NCI-H187 (cell line): ENCODE data around the gene SBDS.
A peak's percentile ranks its signal among the peaks of the same experiment; 100 is the strongest.
"Not testable (repeated sequence)": the region's sequence is repeated elsewhere in the genome, so short reads cannot be mapped to it uniquely, and the experiment has no call there.

Experiments
- DNase-seq, 2 experiments: peaks; one replicate each; lab custom pipeline; 2025; lab: John Stamatoyannopoulos, UW

SBDS gene

DNA sequence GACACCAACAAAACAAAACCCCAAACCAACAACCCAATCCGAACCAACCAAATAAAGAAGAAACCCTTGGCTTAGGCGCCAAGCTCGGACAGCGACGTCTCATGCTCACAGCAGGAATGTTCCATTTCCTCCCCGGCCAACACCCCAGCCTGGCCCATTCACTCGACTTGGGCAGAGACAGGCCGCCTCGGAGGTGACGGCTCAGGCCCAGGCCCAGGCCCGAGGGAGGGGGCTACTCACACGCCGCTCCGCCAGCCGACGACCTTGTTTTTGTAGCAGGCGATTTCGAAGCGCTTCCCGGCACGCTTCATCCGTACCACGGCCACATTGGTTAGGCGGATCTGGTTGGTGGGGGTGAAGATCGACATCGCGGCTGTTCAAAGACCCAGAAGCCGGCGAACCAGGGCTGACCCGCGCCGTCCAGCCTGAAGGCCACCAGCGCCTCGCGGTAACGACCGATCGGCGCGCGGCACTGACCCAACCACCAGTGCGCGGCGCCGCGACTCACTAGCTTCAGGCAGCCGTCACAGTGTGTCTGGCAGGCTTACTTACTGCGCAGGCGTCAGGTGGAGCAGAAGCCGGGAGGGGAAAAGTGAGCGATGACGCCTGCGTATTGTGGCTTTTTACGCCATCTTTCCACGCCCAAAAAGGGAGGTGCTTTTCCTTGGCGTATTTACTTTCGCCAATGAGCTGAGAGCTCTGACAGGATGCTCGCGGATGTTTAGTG is at the start of gene SBDS:
TSS of gene SBDS (minus strand) at position 537 of the 727 bp plus-strand sequence. CDS start at position 368, 169 bp downstream.
- DNase-seq, result peak; percentile 94 to 98

DNA sequence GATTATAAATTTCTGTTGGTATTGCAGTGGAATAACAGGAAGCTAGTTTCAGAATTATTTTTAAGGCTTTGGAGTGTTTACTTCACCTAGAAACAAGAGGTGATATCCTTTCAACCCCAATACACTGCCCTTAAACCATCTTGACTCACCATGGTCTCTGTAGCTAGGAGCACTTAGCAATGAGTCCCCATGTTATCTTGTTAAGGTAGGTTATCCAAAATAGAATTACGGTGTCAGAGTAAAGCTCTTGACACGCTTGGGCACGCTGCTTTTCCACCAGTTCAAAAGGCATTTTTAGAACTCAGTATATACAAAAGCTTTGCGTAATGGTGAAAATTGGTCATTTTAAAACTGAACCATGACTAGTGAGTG is 48.2 kb upstream of the SBDS start:
- not testable (repeated sequence) for DNase-seq

DNA sequence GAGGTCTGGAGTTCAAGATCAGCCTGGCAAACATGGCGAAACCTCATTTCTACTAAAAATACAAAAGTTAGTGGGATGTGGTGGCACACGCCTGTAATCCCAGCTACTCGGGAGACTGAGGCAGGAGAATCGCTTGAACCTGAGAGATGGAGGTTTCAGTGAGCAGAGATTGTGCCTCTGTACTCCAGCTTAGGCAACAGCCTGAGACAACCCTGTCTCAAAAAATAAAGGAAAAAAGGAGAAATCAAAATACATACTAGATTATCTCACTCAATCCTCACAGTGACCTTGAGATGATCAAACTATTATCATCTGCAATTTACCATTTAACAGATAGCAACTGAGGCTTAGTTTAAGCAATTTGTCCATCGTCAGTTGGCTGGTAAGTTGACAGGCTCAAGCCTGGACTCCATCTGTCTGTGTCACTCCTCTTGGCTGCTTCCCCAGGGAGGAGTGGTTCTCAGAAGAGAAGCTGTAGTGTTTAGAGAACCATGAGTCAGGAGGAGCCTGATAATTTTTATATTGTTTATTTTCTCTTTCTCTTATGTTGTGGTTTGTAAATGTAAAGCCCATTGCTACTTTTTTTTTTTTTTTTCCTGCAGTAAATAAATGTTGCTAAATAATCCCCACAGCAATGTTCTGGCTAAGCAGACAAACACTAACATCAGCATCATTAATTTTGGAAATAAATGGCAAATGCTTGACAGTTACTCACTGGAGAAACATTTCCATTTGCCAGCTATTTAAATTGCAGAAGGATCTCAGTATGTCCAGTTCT is 47.6 kb upstream of the SBDS start:
- not testable (repeated sequence) for DNase-seq

DNA sequence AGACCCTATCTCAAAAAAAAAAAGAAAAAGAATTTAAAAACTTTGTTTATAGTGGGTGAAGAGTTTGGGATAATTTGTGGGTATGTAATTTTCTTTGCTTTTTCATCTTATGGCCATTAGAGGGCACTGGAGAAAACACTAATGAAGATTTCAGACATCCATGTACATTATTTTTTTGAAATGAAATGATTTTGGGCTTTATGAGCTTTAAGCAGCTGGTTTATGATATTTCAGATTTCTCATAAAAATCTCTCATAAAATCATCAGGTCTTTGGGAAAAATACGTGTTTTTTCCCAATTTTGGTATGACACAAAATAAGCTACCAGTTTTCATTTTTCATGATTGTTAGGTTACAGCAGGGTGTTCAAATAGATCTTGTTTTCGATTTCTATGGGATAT is 45.4 kb upstream of the SBDS start:
- DNase-seq, result not testable (repeated sequence)

DNA sequence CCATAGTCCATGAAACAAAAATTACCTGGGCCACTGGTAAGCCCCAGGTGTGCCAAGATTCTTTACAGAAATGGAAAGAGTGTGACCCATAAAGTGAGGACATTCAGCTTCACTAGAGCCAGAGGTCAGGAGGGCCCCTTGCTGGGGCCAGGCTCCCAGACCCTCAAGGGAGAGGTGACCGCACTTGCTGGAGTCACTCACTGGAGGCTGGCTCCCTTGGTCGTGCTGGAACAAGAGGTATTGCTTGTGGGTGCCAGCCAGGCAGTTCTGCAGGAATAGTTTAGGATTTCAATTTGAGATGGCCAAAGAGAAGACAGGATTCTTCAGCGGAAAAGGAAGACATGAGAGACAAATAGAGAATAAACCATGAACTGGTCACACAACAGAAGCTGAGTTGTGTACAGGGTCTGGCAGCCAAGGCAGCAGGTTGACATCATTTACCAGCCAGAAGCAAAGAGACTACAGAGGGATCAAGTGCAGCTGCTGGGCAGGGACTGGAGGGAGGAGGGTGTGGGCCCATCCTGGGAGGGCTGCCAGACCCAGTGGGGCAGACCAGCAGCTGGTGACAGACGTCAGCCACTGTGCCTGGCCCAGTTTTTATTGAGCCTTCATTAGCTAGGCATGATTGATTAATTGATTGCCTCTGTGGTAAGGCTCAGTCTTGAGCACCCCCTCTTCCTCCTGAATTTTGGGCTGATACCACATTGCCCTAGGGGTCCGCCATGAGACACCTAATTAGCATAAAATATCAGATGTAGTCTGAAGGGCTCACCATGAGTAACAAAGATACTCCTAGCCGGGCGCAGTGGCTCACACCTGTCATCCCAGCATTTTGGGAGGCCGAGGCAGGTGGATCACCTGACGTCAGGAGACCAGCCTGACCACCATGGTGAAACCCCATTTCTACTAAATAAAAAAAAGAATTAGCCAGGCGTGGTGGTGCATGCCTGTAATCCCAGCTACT is 41.3 kb upstream of the SBDS start:
- not testable (repeated sequence) for DNase-seq

DNA sequence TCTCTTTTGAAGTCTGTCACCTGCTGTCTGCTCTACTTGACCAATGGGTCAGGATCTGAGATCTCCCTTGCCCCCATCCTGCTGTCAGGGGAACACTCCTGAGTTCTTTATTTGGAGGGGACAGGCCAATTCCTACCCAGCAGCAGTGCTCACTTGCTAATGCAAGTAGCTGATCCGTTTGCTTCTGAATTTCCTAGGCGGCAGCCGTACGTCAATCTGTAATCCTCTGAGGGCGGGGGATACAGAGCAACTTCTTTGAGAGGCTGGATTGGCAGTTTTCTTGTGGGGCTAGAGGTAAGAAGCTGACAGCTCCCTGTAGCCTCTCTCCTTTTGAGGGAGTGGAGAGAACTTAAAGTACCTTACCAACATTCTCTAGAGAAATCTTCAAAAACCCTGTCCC is 37.9 kb upstream of the SBDS start:
- no peak for DNase-seq

DNA sequence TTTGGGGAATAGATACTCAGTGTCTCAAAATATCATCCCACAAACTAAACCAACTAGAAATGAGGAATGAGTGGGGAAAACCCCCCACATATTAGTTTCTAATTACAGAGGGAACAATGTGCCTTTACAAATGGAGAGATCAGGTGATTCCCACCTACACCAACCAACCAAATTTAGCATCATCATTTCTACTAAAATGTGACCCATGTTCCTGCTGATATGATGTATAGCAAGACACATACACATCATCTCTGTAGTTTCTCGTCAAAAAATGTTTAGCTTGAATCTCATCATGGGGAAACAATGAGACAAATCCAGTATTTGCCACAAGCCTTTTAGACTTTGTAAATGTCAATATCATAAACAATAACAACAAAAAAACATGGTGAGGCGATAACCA is 36.3 kb upstream of the SBDS start:
- not testable (repeated sequence) for DNase-seq

DNA sequence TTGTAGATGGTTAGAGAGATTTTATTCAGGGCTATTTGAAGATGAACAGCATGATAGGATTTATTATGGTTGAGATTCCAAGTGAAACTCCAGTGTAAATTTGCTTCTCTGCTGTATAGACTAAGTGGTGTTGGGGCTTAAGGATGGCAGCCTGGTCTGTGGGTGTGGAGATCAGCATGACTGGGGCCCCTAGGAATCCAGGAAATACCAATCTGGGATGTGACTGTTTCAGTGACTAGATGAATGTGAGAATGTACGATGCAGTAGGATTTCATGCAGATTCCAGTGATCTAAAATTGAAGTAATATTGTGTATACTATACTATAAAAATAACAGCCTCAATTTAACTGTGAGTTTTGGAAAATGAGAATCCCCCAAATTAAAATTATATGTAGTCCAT is 30.1 kb upstream of the SBDS start:
- not testable (repeated sequence) for DNase-seq

DNA sequence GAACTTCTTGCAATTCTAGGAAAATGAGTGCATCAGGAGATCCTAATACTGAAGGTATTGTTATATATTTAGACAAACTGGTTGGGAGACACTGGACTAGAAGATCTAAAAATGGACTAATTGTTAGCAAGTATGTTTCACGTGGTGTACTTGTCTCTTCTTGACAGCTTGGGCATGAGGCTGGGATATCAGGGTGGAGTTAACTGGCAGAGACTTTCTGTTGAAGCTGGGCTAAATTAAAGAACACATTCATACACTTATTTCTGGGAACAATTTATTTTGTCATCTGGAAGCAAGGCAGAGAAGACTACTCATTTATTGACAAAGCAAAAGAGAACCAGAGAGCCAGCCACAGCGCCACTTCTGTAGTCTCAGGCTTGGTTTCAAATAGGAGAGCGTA is 27.1 kb upstream of the SBDS start:
- no peak for DNase-seq

DNA sequence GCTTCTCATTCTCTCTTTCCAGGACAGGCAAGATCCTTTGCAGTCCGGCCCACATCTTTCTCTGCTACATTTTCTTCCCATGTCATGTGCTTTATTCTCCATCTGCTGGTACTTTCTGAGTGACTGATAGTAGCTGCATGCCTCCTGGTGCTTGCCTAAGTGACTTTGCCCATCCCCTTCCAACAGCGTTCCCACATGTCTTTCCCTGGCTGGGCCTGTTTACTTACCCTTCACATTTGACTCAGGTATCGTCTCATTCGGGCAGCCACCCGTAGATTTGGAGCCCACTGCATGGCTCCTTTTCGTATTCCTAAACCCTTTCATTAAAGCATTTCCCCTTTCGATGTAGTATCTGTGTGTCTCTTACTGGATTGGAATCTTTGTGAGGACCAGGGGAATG is 25.9 kb upstream of the SBDS start:
- no peak for DNase-seq

DNA sequence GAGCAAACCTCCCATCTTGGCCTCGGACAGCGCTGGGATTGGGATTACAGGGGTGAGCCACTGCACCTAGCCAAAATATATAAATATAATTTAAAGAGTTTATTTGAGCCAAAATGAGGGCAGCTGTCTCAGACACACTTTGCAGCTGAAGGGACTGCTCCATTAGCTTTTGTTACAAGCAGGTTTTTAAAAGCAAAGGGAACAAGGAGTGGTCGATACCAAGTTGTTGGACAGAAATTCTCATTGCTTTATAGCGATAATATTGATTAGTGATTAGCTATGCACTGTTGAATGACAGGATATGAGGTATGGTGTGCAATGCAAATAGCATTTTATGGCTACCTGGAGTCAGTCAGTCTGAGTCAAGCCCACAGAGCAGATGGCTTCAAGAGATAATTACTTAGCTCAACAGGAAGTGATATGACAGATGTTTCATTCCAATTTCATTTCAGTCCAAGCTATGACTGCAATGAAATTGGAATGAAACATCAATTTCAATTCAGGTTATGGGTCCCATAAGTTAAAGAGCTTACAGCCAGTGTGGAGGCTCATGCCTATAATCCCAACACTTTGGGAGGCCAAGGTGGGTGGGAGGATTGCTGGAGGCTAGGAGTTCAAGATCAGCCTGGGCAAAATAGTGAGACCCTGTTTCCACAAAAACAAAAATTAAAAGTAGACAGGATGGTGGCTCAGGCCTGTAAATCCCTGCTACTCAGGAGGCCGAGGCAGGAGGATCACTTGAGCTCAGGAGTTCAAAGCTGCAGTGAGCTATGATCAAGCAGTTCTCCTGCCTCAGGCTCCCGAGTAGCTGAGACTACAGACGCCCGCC is 24.4 kb upstream of the SBDS start:
- no peak for DNase-seq

DNA sequence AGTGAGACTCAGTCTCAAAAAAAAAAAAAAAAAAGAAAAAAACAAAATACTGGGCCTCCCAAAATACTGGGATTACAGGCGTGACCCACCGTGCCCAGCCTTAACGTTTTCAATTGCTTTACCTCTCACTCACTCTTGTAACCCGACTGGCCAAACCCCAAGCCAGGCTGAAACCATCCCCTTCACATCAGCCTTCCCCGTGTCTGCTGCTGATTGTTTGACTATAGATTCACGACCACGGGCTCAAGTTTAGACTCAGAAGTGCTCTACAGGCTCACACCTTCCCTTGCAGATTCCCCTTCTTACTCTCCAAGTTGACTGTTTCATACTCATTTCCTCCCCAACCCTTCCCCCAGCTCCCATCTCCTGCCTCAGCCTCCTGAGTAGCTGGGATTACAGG is 23.6 kb upstream of the SBDS start:
- no peak for DNase-seq

DNA sequence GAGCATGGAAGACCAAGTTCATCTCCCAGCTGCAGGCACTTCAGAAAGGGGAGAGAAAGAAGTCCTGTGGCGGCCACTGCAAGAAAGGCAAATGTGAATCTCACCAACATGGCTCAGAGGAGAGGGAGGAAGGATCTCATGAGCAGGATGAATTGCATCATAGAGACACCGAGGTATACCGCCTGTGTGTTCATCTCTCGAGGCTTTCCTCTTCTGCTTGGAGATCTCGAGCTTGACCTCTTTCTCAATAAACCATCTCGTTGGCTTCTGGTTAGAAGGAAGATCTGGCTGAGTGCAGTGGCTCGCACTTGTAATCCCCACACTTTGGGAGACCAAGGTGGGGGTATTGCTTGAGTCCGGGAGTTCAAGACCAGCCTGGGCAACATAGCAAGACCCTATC is 22.6 kb upstream of the SBDS start:
- DNase-seq, result not testable (repeated sequence)

DNA sequence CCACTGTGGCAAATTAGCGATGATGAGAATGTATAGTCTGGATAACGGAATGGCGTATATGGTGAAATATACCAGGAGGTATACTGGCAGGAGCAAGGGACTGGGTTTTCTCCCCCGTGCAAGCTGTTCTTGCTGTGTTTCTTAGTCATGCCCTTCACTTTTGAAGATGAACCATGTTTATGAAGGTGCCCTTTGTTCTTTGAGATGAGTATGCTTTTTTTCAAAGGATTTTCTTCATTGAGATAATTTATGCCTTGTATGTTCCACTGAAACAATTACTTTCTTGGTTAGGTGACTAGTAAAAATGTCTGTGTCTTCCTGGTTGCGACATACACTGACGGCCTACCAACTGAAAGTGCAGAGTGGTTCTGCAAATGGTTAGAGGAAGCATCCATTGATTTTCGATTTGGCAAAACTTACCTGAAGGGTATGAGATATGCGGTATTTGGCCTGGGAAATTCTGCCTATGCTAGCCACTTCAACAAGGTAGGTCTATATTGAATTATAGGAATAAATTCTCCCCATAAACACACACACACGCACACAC is 18.8 kb upstream of the SBDS start:
- not testable (repeated sequence) for DNase-seq

DNA sequence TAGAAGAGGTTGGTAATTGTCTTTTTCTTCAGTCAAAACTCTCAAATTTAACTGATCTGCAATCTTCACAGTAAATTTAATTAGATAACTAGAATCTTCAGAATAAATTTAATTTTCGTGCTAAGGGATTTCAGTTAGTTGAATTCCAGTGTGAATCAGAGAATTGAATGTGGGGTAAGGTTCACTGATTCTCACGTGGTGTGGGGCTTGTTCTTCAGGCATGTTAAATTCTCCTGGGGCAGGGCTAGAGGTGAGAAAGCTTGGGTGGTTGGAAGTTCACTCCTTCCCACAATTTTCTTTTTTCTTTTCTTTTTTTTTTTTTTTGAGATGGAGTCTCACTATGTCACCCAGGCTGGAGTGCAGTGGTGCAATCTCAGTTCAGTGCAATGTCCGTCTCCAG is 14.3 kb upstream of the SBDS start:
- DNase-seq, result not testable (repeated sequence)

DNA sequence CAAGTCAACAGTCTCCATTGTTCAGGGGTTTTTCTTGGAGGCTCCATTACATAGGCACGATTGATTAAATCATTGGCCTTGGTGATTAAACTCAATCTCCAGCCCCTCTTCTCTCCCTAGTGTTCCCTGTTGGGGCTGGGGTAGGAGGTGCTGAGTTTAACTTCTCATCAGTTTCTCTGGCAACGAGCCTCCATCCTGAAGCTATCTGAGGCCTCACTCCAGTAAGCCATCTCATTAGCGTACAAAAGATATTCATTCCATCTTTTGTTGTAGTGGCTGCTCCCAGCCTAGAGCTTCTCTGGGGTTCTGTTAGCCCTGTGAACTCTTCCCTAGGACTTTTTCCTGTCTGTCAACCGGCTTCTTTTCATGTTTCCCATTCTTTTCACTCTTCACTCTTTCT is 12.9 kb upstream of the SBDS start:
- DNase-seq, result no peak

DNA sequence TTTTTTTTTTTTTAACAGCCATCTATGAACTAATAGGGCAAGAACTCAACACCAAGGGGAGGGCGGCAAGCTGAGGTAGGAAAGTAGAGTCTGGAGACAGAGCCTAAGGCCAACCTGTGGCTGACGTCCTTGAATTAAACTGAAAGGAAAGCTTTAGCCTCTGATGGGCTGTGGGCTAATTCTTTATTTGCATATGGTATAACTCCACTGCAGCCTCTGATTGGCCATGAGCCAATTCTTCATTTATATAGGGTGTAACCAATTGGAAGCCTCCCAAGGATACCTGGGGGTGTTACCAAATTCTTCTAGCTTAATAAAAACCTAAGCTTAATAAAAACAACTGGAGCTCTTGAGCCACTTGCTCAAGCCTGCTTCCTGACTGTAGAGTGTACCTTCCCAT is 11.6 kb upstream of the SBDS start:
- no peak for DNase-seq

DNA sequence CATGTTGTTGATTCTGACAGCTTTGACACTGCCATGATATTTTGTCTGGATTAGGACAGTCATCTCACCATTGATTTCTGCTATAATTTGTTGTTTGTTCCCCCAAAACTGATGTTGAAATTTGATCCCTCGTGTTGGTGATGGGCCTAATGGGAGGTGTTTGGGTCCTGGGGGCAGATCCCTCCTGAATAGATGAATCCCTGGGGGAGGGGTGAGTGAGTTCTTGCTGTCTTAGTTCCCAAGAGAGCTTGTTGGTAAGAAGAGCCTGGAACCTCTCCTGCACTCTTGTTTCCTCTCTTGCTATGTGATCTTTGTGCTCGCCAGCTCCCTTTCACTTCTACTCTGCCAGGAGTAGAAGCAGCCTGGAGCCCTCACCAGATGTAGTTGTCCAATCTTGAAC is 8.8 kb upstream of the SBDS start:
- DNase-seq, result not testable (repeated sequence)

DNA sequence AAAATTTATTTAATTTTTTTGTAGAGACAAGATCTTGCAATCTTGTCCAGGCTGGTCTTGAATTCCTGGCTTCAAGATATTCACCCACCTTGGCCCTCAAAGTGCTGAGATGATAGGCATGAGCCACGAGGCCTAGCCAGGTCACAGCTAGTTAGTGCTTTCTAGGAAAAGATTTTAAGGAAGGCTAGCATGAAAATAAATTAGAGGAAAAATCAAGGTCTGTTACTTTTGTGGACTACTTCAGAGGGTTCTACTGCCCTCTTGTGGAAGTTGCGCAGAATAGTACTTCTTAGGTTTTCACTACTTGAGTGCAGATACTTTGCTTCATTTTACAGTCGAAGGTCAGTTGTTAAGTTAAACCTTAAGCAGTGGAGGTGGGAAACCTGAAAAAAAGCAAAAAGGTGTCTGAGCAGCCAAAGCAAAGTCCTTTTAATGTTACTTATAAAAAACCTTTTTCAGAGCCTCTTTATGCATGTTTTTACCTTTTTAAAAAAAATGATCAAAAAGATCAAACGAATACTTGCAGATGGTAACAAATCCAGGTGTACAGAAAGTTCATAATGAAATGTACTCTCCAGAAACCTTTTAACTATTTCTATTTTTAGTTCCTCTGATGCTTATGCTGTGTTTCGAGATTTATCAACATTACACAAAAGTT is 5.3 kb upstream of the SBDS start:
- DNase-seq, result not testable (repeated sequence)

DNA sequence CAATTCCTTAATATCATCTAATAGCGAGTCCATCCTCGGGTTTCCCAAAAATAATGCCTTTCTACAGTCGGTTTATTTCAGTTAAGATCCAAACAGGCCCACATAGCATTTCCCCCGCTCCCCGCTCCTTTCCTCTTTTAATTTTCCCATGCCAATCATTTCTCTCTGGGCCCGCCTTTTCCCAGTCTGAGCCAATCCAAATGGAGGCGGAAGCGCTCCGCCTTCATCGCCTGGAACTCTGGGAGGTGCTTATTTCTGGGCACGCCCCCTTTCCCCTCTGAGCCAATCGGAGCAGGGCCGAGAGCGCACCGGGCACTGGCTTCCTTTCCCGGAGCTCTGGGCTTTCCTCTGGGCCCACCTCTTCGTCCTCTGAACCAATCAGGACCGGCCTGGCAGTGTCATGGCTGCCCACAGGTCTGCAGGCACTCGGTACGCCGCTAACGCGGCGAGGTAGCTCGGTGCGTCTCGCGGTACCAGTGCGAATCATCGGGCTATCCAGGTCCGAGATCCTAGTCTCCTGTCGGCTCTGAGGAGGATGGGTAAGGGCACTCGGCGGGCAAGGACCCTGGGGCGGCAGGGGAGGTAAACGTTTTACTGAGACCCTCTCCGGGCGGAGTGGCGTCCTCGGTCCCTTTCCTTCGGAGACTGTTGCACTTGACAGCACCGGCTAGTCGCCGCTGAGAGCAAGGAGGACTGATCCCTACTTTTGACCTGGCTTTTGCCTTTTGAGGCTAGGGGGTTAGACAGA is 1.2 kb upstream of the SBDS start, which contains the start of gene TYW1:
TSS of gene TYW1 (plus strand) at position 390 of the 748 bp plus-strand sequence. CDS start at position 536, 146 bp downstream.
- DNase-seq, result peak; percentile 98 to 99
